Stimulated activated CD4-positive, alpha-beta T cell treated with anti-CD3 and anti-CD28 coated beads, Interleukin-2, amount 100 ng/mL, for 48 hours (primary cell): Measurements from ENCODE around the gene ADRA1B.
A peak's percentile ranks its signal among the peaks of the same experiment; 100 is the strongest.

Source experiments
- DNase-seq, 2 donors: peaks; one replicate each; pipeline ENCODE4 v3.0.0-alpha.2; 2020

The ADRA1B gene

GRCh38 chr5:159915904-159916840 is at the start of gene ADRA1B:
Gene ADRA1B (plus strand): TSS chr5:159916482. CDS start chr5:159916906, 424 bp downstream.
- peak; percentile 39 to 53 for DNase-seq

GRCh38 chr5:159873680-159874079 is 42.6 kb upstream of the ADRA1B start:
- no peak for DNase-seq

- no peak for DNase-seq
These were observed 42.0 kb upstream of the ADRA1B start for GRCh38 chr5:159874263-159874662.

- no peak for DNase-seq
These were observed 39.3 kb upstream of the ADRA1B start for GRCh38 chr5:159877016-159877415.

- no peak for DNase-seq
These were observed 38.3 kb upstream of the ADRA1B start for GRCh38 chr5:159877894-159878448.

DNA sequence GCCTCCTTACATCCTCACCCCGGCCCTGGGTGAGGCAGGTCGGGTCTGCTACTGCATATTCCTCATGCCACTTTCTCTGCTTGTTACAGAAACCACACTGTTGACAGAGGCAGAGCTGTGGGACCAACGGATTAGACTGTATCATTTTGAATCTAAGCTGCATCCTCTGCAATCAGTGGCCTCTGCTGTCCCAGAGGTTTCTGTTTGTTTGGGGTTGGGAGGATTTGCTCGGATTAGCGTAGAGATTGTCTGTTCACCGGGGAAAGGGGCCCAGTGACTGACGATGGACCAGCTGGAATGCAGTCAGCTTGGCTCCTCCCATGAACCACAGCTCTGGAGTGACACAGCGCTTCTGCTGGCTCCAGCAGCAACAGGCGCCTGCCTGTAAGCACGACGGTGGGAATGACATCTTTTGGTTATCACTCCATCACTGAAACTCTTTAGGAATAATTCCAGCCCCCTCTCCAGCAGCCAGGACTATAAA is 37.3 kb upstream of the ADRA1B start:
- DNase-seq, result no peak

DNA sequence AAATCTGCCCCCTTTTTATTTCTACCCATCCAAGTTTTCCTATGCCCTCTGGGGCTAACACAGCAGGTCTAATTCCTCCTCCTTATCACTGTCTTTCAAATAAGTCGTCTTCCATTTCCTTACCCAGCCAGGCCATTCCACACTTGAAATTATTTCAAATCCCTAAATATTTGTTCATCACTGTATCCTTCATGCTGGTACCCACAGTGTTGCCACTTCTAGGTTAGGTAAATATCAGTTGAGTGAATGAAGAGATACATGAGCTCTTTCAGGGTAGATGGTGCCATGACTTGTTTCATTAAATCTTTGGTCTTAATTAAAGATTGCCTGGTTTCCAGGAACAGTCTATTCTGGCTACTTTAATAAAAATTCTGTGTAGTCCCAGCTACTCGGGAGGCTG is 35.6 kb upstream of the ADRA1B start:
- DNase-seq, result no peak

DNA sequence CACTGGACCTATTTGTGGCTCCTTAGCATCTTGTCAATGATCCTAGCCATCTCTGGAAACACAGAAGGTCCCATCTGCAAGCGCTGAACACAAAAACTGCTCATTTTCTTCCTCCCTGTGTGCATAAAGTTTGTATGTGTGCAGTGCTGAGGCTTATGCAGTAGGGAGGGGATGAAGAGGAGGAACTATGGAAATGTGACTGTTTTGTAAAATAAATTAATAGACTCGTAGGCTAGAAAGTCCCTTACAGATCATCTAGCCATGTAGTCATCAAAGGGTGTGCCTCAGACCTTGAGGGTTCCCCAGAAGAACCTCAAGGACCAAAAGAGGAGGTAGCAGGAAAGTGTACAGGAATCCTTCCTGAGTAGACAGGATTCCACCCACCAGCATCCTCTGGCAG is 34.3 kb upstream of the ADRA1B start:
- no peak for DNase-seq

- no peak for DNase-seq
These were observed 32.7 kb upstream of the ADRA1B start for GRCh38 chr5:159883522-159883950.

GRCh38 chr5:159884917-159885620 is 31.2 kb upstream of the ADRA1B start:
- DNase-seq, result no peak

DNA sequence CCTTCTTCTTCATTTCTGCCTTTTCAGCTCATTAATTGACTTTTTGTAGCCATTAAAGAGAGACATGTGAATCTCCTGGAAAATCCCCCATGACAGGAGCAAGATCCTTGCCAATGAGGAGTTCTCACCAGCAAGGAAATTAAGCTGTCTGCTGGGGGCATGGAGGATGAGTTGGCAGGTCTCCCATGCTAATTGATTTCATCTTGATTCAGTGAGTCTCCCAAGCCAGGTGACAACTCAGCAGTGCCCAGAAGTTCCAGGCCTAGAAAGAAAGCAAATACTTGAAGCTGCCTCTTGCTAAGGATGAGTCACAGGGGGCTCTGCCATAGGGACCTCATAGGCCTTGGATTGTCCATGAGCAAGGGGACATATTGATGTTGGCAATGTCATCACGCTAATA is 30.0 kb upstream of the ADRA1B start:
- no peak for DNase-seq

DNA sequence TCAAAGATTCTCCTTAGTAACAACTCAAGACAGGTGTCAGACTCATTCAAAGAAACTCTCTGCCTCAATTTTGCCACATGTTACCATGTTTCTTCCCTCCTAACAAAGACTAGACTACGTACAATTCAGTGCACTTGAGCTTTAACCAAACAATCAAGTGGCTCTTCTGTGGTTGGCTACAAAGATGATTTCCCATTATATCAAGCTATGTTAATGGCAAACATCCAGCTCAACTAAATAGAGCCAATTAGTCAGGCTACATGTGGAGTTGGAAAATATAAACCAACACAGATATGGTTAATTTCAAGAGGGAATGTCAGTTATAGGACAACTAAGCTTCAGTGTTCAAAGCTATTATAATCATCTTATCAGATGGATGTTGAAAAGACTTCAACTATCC is 29.2 kb upstream of the ADRA1B start:
- DNase-seq, result no peak

- no peak for DNase-seq
These were observed 27.4 kb upstream of the ADRA1B start for GRCh38 chr5:159888860-159889259.

GRCh38 chr5:159890141-159890540 is 26.1 kb upstream of the ADRA1B start:
- no peak for DNase-seq

- no peak for DNase-seq
These were observed 24.9 kb upstream of the ADRA1B start for GRCh38 chr5:159891371-159891770.

DNA sequence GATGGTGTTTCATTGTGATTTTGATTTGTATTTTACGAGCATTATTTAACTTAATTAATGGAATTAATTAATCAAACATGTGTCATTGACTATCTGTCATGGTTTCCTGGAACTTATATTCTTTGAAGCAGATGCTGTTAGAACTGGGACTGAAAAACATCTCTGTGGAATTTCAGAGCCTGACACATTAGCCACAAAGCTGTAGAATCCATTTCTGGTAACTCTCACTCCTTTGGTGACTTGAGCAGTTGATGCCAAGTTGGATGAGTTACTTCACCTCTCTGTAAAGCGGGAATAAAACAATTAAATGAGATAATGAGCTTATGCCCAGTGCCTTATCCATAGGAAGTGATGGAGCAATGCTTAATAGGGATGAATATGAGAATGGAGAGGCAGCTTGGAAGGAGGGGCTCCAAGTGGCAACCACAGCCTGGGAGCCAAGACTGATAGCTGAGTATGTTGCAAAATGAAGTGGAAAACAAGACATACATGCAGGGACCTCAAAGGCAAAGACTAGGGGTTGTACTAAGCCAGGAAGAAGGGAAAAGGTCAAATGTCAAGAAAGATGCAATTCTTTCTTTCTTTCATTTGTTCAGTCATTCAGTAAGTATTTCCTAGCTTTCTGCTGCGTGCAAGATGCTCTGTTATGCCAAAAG is 23.1 kb upstream of the ADRA1B start:
- no peak for DNase-seq

DNA sequence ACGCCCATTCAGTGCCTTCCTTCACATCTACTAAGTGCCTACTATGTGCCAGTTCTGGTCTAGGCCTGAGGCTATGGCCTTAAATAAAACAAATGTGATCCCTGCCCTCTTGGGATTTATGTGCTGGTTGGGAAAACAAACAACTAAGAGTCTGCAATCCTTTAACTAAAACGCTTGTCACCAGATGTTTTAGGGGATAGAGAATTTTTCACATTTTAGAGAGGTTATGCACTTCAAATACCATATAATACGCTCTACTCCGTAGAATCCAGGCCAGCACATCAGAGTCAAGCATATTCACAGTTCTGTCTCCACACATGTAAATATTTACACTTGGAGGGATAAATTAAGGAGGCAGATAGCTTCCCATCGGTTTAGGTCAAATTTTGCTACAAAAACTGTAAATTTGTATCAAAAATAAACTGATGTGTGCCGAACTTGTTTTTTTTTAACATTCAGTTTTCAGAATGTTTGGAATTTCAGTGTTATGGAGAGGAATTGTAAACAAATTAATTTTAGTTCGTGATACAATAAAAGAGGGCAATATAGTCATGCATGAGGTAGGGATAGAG is 22.0 kb upstream of the ADRA1B start:
- DNase-seq, result no peak

DNA sequence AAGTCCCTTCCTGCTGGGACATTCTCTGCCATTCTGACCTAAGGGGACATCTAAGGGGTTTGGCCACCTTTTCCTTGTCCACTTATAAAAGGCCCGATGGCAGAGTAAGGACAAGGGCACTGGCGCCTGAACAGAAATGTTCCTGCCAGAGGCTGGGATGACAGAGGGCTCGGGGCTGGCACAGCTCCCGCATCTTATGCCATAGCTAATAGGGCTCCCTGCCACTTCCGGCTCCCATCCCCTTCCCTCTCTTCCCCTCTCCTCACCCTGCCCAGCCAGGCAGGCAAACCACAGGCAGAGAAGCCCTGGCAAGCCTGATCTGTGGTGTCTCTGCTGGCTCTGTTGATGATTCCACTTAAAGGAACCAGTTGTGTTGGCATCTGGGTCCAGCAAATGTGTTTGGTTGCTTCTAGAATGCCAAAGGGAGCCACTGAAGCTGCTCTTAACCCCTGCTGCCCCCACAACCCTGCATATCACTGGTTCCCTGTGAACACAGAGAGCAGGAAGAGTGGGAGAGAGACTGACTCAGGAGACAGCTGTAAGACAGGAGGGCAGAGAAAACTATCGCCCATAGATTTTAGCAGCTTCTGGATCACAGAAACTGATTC is 18.4 kb upstream of the ADRA1B start:
- no peak for DNase-seq

GRCh38 chr5:159899067-159900049 is 16.9 kb upstream of the ADRA1B start:
- DNase-seq, result no peak

- no peak for DNase-seq
These were observed 15.0 kb upstream of the ADRA1B start for GRCh38 chr5:159901308-159901707.

GRCh38 chr5:159901772-159902171 is 14.5 kb upstream of the ADRA1B start:
- DNase-seq, result no peak
